SU-DHL-6 (cell line): ENCODE results near the gene TRAK2.
"Not testable (repeated sequence)": the region's sequence is repeated elsewhere in the genome, so short reads cannot be mapped to it uniquely, and the experiment has no call there.

Experiments used
- H2AFZ ChIP-seq: fragments of 200-600 bp; sonication (generic); 2 replicates; pipeline ENCODE4 v1.6.1; 2014; ENCODE audit warnings: low read depth, mild to moderate bottlenecking, moderate library complexity, mixed read lengths, antibody characterized with exemption, low read length; ENCODE audit not compliant: severe bottlenecking
- H3F3A ChIP-seq: fragments of 200-600 bp; shearing (Covaris generic); 2 replicates; pipeline ENCODE4 v1.6.0; 2016; ENCODE audit warnings: antibody characterized with exemption, mild to moderate bottlenecking; ENCODE audit not compliant: insufficient read depth
- H3K27ac ChIP-seq: fragments of 200-600 bp; sonication (generic); 2 replicates; pipeline ENCODE4 v1.5.1; 2016; ENCODE audit warnings: low read depth, mild to moderate bottlenecking, low read length, moderate library complexity, mixed read lengths
- H3K27me3 ChIP-seq: fragments of 200-600 bp; sonication (generic), shearing (Covaris generic); 2 replicates; pipeline ENCODE4 v1.6.0; 2014; ENCODE audit warnings: mild to moderate bottlenecking, low read length
- H3K36me3 ChIP-seq: fragments of 200-600 bp; sonication (generic); 2 replicates; pipeline ENCODE4 v1.6.1; 2014; ENCODE audit warnings: mild to moderate bottlenecking, low read length, mixed read lengths
- H3K4me2 ChIP-seq: fragments of 300-600, 200-600 bp; shearing (Covaris generic), sonication (generic); 2 replicates; pipeline ENCODE4 v1.6.0; 2014; ENCODE audit warnings: low read length, low read depth, mild to moderate bottlenecking; ENCODE audit not compliant: poor library complexity, severe bottlenecking
- H3K4me3 ChIP-seq: fragments of 200-600 bp; sonication (generic); 2 replicates; pipeline ENCODE4 v1.5.1; 2014; ENCODE audit warnings: antibody characterized with exemption, low read length, mild to moderate bottlenecking, mixed read lengths; ENCODE audit not compliant: insufficient read depth, poor library complexity, severe bottlenecking
- H3K79me2 ChIP-seq: fragments of 200-600 bp; sonication (generic); 2 replicates; pipeline ENCODE4 v1.6.1; 2014; ENCODE audit warnings: mild to moderate bottlenecking, low read length, moderate library complexity; ENCODE audit not compliant: insufficient read depth
- H3K9ac ChIP-seq: fragments of 200-600 bp; sonication (generic); 2 replicates; pipeline ENCODE4 v1.7.0; 2014; ENCODE audit warnings: mild to moderate bottlenecking, low read length
- H3K9me2 ChIP-seq: fragments of 200-600 bp; sonication (generic); replicated peaks from 2 replicates; pipeline ENCODE4 v1.6.1; 2014; ENCODE audit warnings: low read length; ENCODE audit not compliant: insufficient read depth
- H3K9me3 ChIP-seq: fragments of 200-600 bp; sonication (generic); 2 replicates; pipeline ENCODE4 v1.6.1; 2014; ENCODE audit warnings: low read length, mixed read lengths; ENCODE audit not compliant: insufficient read depth
- H4K20me1 ChIP-seq: fragments of 200-600 bp; sonication (generic); 2 replicates; pipeline ENCODE4 v1.6.1; 2014; ENCODE audit warnings: low read depth, mild to moderate bottlenecking, antibody characterized with exemption, low read length, moderate library complexity, mixed read lengths
- CTCF ChIP-seq: fragments of 200-600 bp; sonication (generic); IDR thresholded peaks from one replicate; pipeline ENCODE4 v1.5.1; 2017; ENCODE audit warnings: antibody characterized with exemption, mild to moderate bottlenecking, low read length, moderate library complexity; ENCODE audit not compliant: insufficient read depth, poor library complexity, severe bottlenecking
- EZH2phosphoT487 ChIP-seq: fragments of 200-600 bp; sonication (generic), shearing (Covaris generic); conservative IDR thresholded peaks from 2 replicates; pipeline ENCODE4 v1.6.1; 2018; ENCODE audit warnings: mild to moderate bottlenecking, antibody characterized with exemption, low read length, moderate library complexity, mixed read lengths

The TRAK2 gene

GRCh38 chr2:201432038-201432620 lies 19.1 kb downstream of the TRAK2 start:
- Histone ChIP-seq H3K27me3 (no peaks in the 10 kb centered on the region), H3K27ac (no peak overlapping the region), H3K4me3 (no peak overlapping the region), H2AFZ (no peak overlapping the region), H3F3A (no peaks in the 10 kb centered on the region), H3K4me2 (no peak overlapping the region), H3K9me3 (no peaks in the 10 kb centered on the region), H3K9ac (no peak overlapping the region), H3K9me2 (no peaks in the 10 kb centered on the region), H3K79me2 (no peaks in the 10 kb centered on the region), H3K36me3 (no peaks in the 10 kb centered on the region), H4K20me1 (no peaks in the 10 kb centered on the region)
- no peak for TF ChIP-seq CTCF
- TF ChIP-seq EZH2phosphoT487, result no peak

GRCh38 chr2:201430839-201431238 lies 20.4 kb downstream of the TRAK2 start:
- H3K27me3 ChIP-seq, result no peaks in the 10 kb centered on the region
- H3K9me3 ChIP-seq, result no peaks in the 10 kb centered on the region
- H3K9ac ChIP-seq, result no peak overlapping the region
- H3K79me2 ChIP-seq, result no peaks in the 10 kb centered on the region
- H3F3A ChIP-seq, result no peaks in the 10 kb centered on the region
- H3K36me3 ChIP-seq, result no peaks in the 10 kb centered on the region
- no peaks in the 10 kb centered on the region for H3K9me2 ChIP-seq
- no peak overlapping the region for H3K4me2 ChIP-seq
- H2AFZ ChIP-seq, result no peak overlapping the region
- H3K27ac ChIP-seq, result no peak overlapping the region
- no peak for TF ChIP-seq EZH2phosphoT487
- no peak for TF ChIP-seq CTCF
- H3K4me3 ChIP-seq, result no peak overlapping the region
- no peaks in the 10 kb centered on the region for H4K20me1 ChIP-seq

GRCh38 chr2:201430322-201430721 lies 20.9 kb downstream of the TRAK2 start:
- not testable (repeated sequence) for H3K27ac ChIP-seq, H3K9me3 ChIP-seq, H3K4me3 ChIP-seq

GRCh38 chr2:201429835-201430234 lies 21.4 kb downstream of the TRAK2 start:
- not testable (repeated sequence) for H3K9ac ChIP-seq, H2AFZ ChIP-seq, H3K27me3 ChIP-seq, H3K4me3 ChIP-seq, H3K27ac ChIP-seq, H3K36me3 ChIP-seq, H3K9me3 ChIP-seq, H3F3A ChIP-seq, H3K9me2 ChIP-seq, H3K4me2 ChIP-seq, H3K79me2 ChIP-seq, H4K20me1 ChIP-seq

More at GRCh38 chr2:201430322-201430721, 20.9 kb downstream of the TRAK2 start:
- H4K20me1 ChIP-seq, H3F3A ChIP-seq, H3K79me2 ChIP-seq, H3K9ac ChIP-seq, H3K36me3 ChIP-seq, H3K27me3 ChIP-seq, H2AFZ ChIP-seq, H3K9me2 ChIP-seq, H3K4me2 ChIP-seq: not testable (repeated sequence)

- H3K9ac ChIP-seq, result not testable (repeated sequence)
Observed at GRCh38 chr2:201428366-201428765, 22.9 kb downstream of the TRAK2 start.

More at GRCh38 chr2:201428366-201428765, 22.9 kb downstream of the TRAK2 start:
- H3K79me2 ChIP-seq, H3K27ac ChIP-seq, H3K27me3 ChIP-seq, H3K36me3 ChIP-seq, H3F3A ChIP-seq, H3K9me3 ChIP-seq, H2AFZ ChIP-seq, H3K9me2 ChIP-seq, H3K4me2 ChIP-seq, H4K20me1 ChIP-seq, H3K4me3 ChIP-seq: not testable (repeated sequence)
